SK-N-SH (cell line): ENCODE measurements around the gene RCAN2. TPM values are rescaled to one million over a fixed set of nuclear protein-coding genes. Genes with fewer than 3 reads are reported as not detected.

ENCODE experiments used
- CTCF ChIA-PET: fragments of 300-600, 350-600 bp; formaldehyde crosslinking; extraction: SDS; loops from one replicate; lab custom pipeline; 2021; lab: Yijun Ruan, JAX
- POLR2A ChIA-PET: fragments of 350-600 bp; sonication (Branson Sonifier 250); formaldehyde crosslinking; extraction: SDS; loops from one replicate; lab custom pipeline; 2020; ENCODE audit warnings: antibody characterized with exemption, inconsistent platforms; lab: Yijun Ruan, JAX
- DNase-seq: peaks from one replicate; pipeline ENCODE4 v3.0.0; 2012
- H2AFZ ChIP-seq: fragments of 200-600 bp; sonication (generic); 2 replicates; pipeline ENCODE4 v1.8.1; 2016; ENCODE audit warnings: antibody characterized with exemption, mild to moderate bottlenecking, low read depth
- H3F3A ChIP-seq: fragments of 200-600 bp; sonication (generic); replicated peaks from 2 replicates; pipeline ENCODE3; 2016; ENCODE audit warnings: antibody characterized with exemption, mild to moderate bottlenecking; ENCODE audit not compliant: insufficient read depth
- H3K27ac ChIP-seq, 2 experiments: fragments of 200-500 bp in 1 of 2; fragments of 200-600 bp in 1 of 2; sonication (Bioruptor generic) in 1 of 2; sonication (generic), shearing (Covaris generic) in 1 of 2; 2 replicates each; pipeline versions ENCODE4 v1.5.1 to v1.6.1; 2014 to 2016; ENCODE audit warnings: low read depth in 2 of 2, inconsistent platforms in 1 of 2, low read length in 1 of 2, mild to moderate bottlenecking in 1 of 2, mixed read lengths in 1 of 2
- H3K27me3 ChIP-seq: fragments of 200-600 bp; sonication (generic), shearing (Covaris generic); 2 replicates; pipeline ENCODE4 v1.6.1; 2016; ENCODE audit warnings: mixed run types; ENCODE audit not compliant: insufficient read depth
- H3K36me3 ChIP-seq, 2 experiments: fragments of 200-500 bp in 1 of 2; fragments of 200-600 bp in 1 of 2; sonication (Bioruptor generic) in 1 of 2; sonication (generic) in 1 of 2; replicated peaks in 1 of 2; 2 replicates each; pipeline versions ENCODE3 to v1.5.1; 2014 to 2016; ENCODE audit warnings: low read length in 1 of 2, mild to moderate bottlenecking in 1 of 2; ENCODE audit not compliant: insufficient read depth in 2 of 2, control insufficient read depth in 1 of 2
- H3K4me1 ChIP-seq, 2 experiments: fragments of 200-500 bp in 1 of 2; fragments of 200-600 bp in 1 of 2; sonication (Bioruptor generic) in 1 of 2; sonication (generic), shearing (Covaris generic) in 1 of 2; 2 replicates each; pipeline versions ENCODE4 v1.5.1 to v1.6.1; 2014 to 2016; ENCODE audit warnings: low read depth in 1 of 2, low read length in 1 of 2, mixed run types in 1 of 2; ENCODE audit not compliant: insufficient read depth in 2 of 2, control insufficient read depth in 1 of 2
- H3K4me2 ChIP-seq: fragments of 200-600 bp; sonication (generic), shearing (Covaris generic); 2 replicates; pipeline ENCODE4 v1.6.1; 2017; ENCODE audit warnings: mixed run types
- H3K4me3 ChIP-seq, 2 experiments: fragments of 200-500 bp in 1 of 2; fragments of 200-600 bp in 1 of 2; sonication (Bioruptor generic) in 1 of 2; sonication (generic), shearing (Covaris generic) in 1 of 2; 2 replicates each; pipeline versions ENCODE4 v1.5.1 to v1.8.1; 2014 to 2016; ENCODE audit warnings: low read depth in 2 of 2, inconsistent platforms in 1 of 2, low read length in 1 of 2, mild to moderate bottlenecking in 1 of 2, mixed read lengths in 1 of 2, moderate library complexity in 1 of 2
- H3K79me2 ChIP-seq: fragments of 200-600 bp; sonication (generic); 2 replicates; pipeline ENCODE4 v1.8.1; 2017; ENCODE audit warnings: mild to moderate bottlenecking; ENCODE audit not compliant: insufficient read depth
- H3K9ac ChIP-seq: fragments of 200-600 bp; sonication (generic); 2 replicates; pipeline ENCODE4 v1.6.1; 2017; ENCODE audit warnings: mixed run types
- H3K9me2 ChIP-seq: fragments of 200-600 bp; sonication (generic); 2 replicates; pipeline ENCODE4 v1.6.1; 2017; ENCODE audit warnings: mixed run types
- H3K9me3 ChIP-seq: fragments of 200-600 bp; sonication (generic); 2 replicates; pipeline ENCODE4 v1.6.1; 2017; ENCODE audit warnings: mixed run types, mild to moderate bottlenecking, moderate library complexity
- H4K20me1 ChIP-seq: fragments of 200-600 bp; sonication (generic); 2 replicates; pipeline ENCODE4 v1.6.1; 2017; ENCODE audit warnings: mild to moderate bottlenecking, mixed run types; ENCODE audit not compliant: insufficient read depth
- ELF1 ChIP-seq: IDR thresholded peaks from 2 replicates; pipeline ENCODE4 v1.4.0; 2012
- FOXM1 ChIP-seq: IDR thresholded peaks from 2 replicates; pipeline ENCODE4 v1.4.0; 2012; ENCODE audit warnings: low read depth, mild to moderate bottlenecking
- MAX ChIP-seq: IDR thresholded peaks from 2 replicates; pipeline ENCODE4 v1.4.0; 2012; ENCODE audit warnings: low read depth
- RCOR1 ChIP-seq: fragments of 150-350 bp; IDR thresholded peaks from 2 replicates; pipeline ENCODE4 v1.6.1; 2017; ENCODE audit warnings: antibody characterized with exemption, low read length
- REST ChIP-seq: IDR thresholded peaks from 2 replicates; pipeline ENCODE4 v1.6.1; 2012; ENCODE audit warnings: mild to moderate bottlenecking, low read depth, low read length, moderate library complexity
- SIN3A ChIP-seq: IDR thresholded peaks from 2 replicates; pipeline ENCODE4 v1.6.1; 2012; ENCODE audit warnings: low read depth, mild to moderate bottlenecking, low read length, moderate library complexity, borderline replicate concordance
- SMC3 ChIP-seq: IDR thresholded peaks from 2 replicates; pipeline ENCODE4 v1.6.1; 2012; ENCODE audit warnings: low read depth, low read length, improper control_type of control experiment
- TAF1 ChIP-seq: IDR thresholded peaks from 2 replicates; pipeline ENCODE4 v1.6.1; 2012; ENCODE audit warnings: low read depth, mild to moderate bottlenecking, low read length, moderate library complexity, borderline replicate concordance
- TCF12 ChIP-seq: IDR thresholded peaks from 2 replicates; pipeline ENCODE4 v1.4.0; 2012
- ZBTB33 ChIP-seq: IDR thresholded peaks from 2 replicates; pipeline ENCODE4 v1.4.0; 2012; ENCODE audit warnings: low read depth, borderline replicate concordance
- WGBS: methylation state at CpG from one replicate; pipeline ENCODE4 v1.1.6; 2017; ENCODE audit warnings: low lambda C conversion rate; 5-methylcytosine and 5-hydroxymethylcytosine counted together
- polyA plus RNA-seq, 3 experiments: library from polyadenylated mRNA; depleted of rRNA; stranded (reverse); fragments of >200 nt; gene quantifications; 2 replicates each; pipeline ENCODE4 v1.2.3, GENCODE V29; 2012

The RCAN2 gene
- polyA plus RNA-seq, 1 of the 3 experiments (the other 2 are of a cell fraction), result not detected

- H3K79me2 ChIP-seq, result no peaks in the 10 kb centered on the region
- H3K27me3 ChIP-seq, result peaks cover 11% of the 10 kb centered on the region; the same call in 1 of the 2 replicates
- H2AFZ ChIP-seq, result no peak overlapping the region
- H3F3A ChIP-seq, result no peaks in the 10 kb centered on the region
- H3K4me2 ChIP-seq, result no peak overlapping the region
- H3K9me2 ChIP-seq, result no peaks in the 10 kb centered on the region
- ChIA-PET POLR2A (no interaction called here), CTCF (no interaction called here)
- H3K36me3 ChIP-seq, result no peaks in the 10 kb centered on the region
- H3K9me3 ChIP-seq, result no peaks in the 10 kb centered on the region
- WGBS, result under 1% methylated on average over 7 of the region's 7 CpGs
- no peak for TF ChIP-seq SMC3
- no peak for TF ChIP-seq REST
- no peak for TF ChIP-seq TAF1
- TF ChIP-seq ELF1, result no peak
- TF ChIP-seq RCOR1, result no peak
- no peak for TF ChIP-seq TCF12
- TF ChIP-seq FOXM1, result no peak
- no peak overlapping the region for H3K9ac ChIP-seq
- no peak for DNase-seq
- no peak overlapping the region for H3K4me3 ChIP-seq
- H4K20me1 ChIP-seq, result no peaks in the 10 kb centered on the region
- H3K27ac ChIP-seq, result no peak overlapping the region
- H3K4me1 ChIP-seq, result no peaks in the 10 kb centered on the region
These were observed 114.6 kb downstream of the RCAN2 start for GRCh38 chr6:46376562-46377061.

- POLR2A ChIA-PET, result no interaction called here
- CTCF ChIA-PET, result interaction anchor here (1.3 kb wide), 1 partner anchor 40 kb away, joined by 4 read pairs; no protein-coding TSS in a partner anchor
- H3K9me3 ChIP-seq, result no peaks in the 10 kb centered on the region
These were observed 120.6 kb downstream of the RCAN2 start for GRCh38 chr6:46370622-46371021.

More at GRCh38 chr6:46370622-46371021, 120.6 kb downstream of the RCAN2 start:
- TF ChIP-seq SIN3A (no peak), ELF1 (no peak), RCOR1 (no peak), ZBTB33 (no peak), MAX (no peak)
- Histone ChIP-seq H3K27ac (no peak overlapping the region), H3K4me1 (no peaks in the 10 kb centered on the region), H3K79me2 (no peaks in the 10 kb centered on the region), H3K4me3 (no peak overlapping the region), H3K36me3 (no peaks in the 10 kb centered on the region), H2AFZ (no peak overlapping the region), H3K27me3 (peaks cover 11% of the 10 kb centered on the region; the same call in 1 of the 2 replicates), H3K9me2 (no peaks in the 10 kb centered on the region), H3F3A (no peaks in the 10 kb centered on the region), H4K20me1 (no peaks in the 10 kb centered on the region), H3K4me2 (no peak overlapping the region), H3K9ac (no peak overlapping the region)
- WGBS, result 0% methylated on average over 1 of the region's 1 CpG
- DNase-seq, result no peak
